Measurements from ENCODE around the gene MISP. TPM values are rescaled to one million over a fixed set of nuclear protein-coding genes. Genes with fewer than 3 reads are reported as not detected.
A peak's percentile ranks its signal among the peaks of the same experiment; 100 is the strongest.

MISP gene
- total and polyA plus RNA-seq, 2 experiments from 2014 or later, result 0.27 to 0.28 TPM

GRCh38 chr19:811506-812048 lies 60.7 kb downstream of the MISP start:
- H4K20me1 ChIP-seq (replicated peaks; ENCODE audit: insufficient read depth), result peaks cover 34% of the 10 kb centered on the region
- TF ChIP-seq EZH2 (IDR thresholded peaks at IDR 0.05; ENCODE audit: low read depth, unreplicated experiment) (no peak), POLR2AphosphoS5 (IDR thresholded peaks at IDR 0.05; ENCODE audit: low read depth) (0 out of 2 replicates have a peak, but pooled peaks have one; percentile 6)
- Mint-ChIP-seq H3K27me3 (ENCODE audit: insufficient read depth, low read depth, poor library complexity) (peaks cover 36% of the 10 kb centered on the region), H3K9me3 (peaks cover 2% of the 10 kb centered on the region; the same call in 2 of the 3 replicates), H3K4me3 (no peak overlapping the region), H3K4me1 (peaks cover 9% of the 10 kb centered on the region; the same call in 2 of the 3 replicates), H3K36me3 (ENCODE audit: low read depth) (peaks cover 69% of the 10 kb centered on the region), H3K27ac (no peak overlapping the region)
- ATAC-seq (peak; percentile 9), DNase-seq (ENCODE audit: low spot score) (peak; percentile 38)
- 0 out of 2 replicates have a peak, but pooled peaks cover 3% of the 10 kb centered on the region for H3K9me2 ChIP-seq (ENCODE audit: insufficient read depth)
- H3F3A ChIP-seq (replicated peaks; ENCODE audit: low read depth), result peaks cover 54% of the 10 kb centered on the region
- peak overlapping the region; percentile 22; the same call in 1 of the 2 replicates for H3K27ac ChIP-seq (ENCODE audit: low read depth)
- no peak overlapping the region for H2AFZ ChIP-seq
- H3K4me3 ChIP-seq, result no peak overlapping the region
- no peaks in the 10 kb centered on the region for H3K27me3 ChIP-seq (ENCODE audit: insufficient read depth)
- H3K4me1 ChIP-seq (ENCODE audit: insufficient read depth), result no peaks in the 10 kb centered on the region; the same call in 1 of the 2 replicates
- H3K79me2 ChIP-seq (replicated peaks; ENCODE audit: insufficient read depth), result peaks cover 18% of the 10 kb centered on the region
- H3K36me3 ChIP-seq (ENCODE audit: insufficient read depth), result peaks cover 41% of the 10 kb centered on the region
- H3K4me2 ChIP-seq, result no peak overlapping the region

DNA sequence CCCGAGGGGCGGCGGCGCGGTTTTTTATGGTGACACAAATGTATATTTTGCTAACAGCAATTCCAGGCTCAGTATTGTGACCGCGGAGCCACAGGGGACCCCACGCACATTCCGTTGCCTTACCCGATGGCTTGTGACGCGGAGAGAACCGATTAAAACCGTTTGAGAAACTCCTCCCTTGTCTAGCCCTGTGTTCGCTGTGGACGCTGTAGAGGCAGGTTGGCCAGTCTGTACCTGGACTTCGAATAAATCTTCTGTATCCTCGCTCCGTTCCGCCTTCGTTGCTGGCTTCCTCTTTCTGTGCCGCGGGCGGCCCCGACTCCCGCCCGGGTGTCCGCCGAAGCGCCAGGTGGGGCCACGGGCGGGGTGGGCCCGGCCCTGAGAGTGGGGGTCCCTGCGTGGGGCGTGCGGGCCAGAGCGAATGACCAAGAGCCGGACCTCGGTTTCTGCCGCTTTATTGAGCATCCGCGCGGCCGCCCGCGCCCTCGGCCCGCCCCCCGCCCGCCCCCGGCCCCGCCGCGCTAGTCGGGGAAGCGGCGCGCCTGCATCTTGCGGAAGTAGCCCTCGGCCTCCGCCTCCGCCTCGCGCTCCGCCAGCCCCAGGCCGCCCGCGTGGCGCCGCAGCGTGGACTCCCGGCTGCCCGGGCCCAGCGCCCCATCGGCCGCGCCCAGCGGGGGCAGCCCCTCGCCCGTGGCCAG lies 61.3 kb downstream of the MISP start:
- peaks cover 35% of the 10 kb centered on the region for H3K36me3 ChIP-seq (ENCODE audit: insufficient read depth)
- no peak overlapping the region for H3K27ac Mint-ChIP-seq
- H3K4me1 Mint-ChIP-seq, result peaks cover 8% of the 10 kb centered on the region; the same call in 2 of the 3 replicates
- H3K27me3 ChIP-seq (ENCODE audit: insufficient read depth), result no peaks in the 10 kb centered on the region
- H3K9me3 Mint-ChIP-seq, result peaks cover 2% of the 10 kb centered on the region; the same call in 2 of the 3 replicates
- H3K27ac ChIP-seq (ENCODE audit: low read depth), result peak overlapping the region; percentile 22; the same call in 1 of the 2 replicates
- peaks cover 14% of the 10 kb centered on the region for H3K79me2 ChIP-seq (replicated peaks; ENCODE audit: insufficient read depth)
- DNase-seq (ENCODE audit: low spot score) (peak; percentile 53), ATAC-seq (peak; percentile 2; the same call in 2 of the 3 replicates)
- TF ChIP-seq POLR2AphosphoS5 (IDR thresholded peaks at IDR 0.05; ENCODE audit: low read depth) (peak; percentile 27; the same call in 1 of the 2 replicates), ZNF114 (CRISPR knock-in tag; IDR thresholded peaks at IDR 0.05) (no peak), JUNB (IDR thresholded peaks at IDR 0.05; ENCODE audit: unreplicated experiment) (no peak)
- H3K9me2 ChIP-seq (ENCODE audit: insufficient read depth), result 0 out of 2 replicates have a peak, but pooled peaks cover 4% of the 10 kb centered on the region
- peaks cover 48% of the 10 kb centered on the region for H3F3A ChIP-seq (replicated peaks; ENCODE audit: low read depth)
- peaks cover 34% of the 10 kb centered on the region for H3K27me3 Mint-ChIP-seq (ENCODE audit: insufficient read depth, low read depth, poor library complexity)
- peaks cover 69% of the 10 kb centered on the region for H3K36me3 Mint-ChIP-seq (ENCODE audit: low read depth)
- no peak overlapping the region for H3K4me2 ChIP-seq
- peaks cover 28% of the 10 kb centered on the region for H4K20me1 ChIP-seq (replicated peaks; ENCODE audit: insufficient read depth)
- no peaks in the 10 kb centered on the region; the same call in 1 of the 2 replicates for H3K4me1 ChIP-seq (ENCODE audit: insufficient read depth)
- H3K4me3 Mint-ChIP-seq, result no peak overlapping the region
- no peak overlapping the region for H3K4me3 ChIP-seq
- no peak overlapping the region for H2AFZ ChIP-seq

- Mint-ChIP-seq H3K4me3 (no peak overlapping the region), H3K9me3 (peaks cover 2% of the 10 kb centered on the region; the same call in 2 of the 3 replicates), H3K27ac (no peak overlapping the region), H3K36me3 (ENCODE audit: low read depth) (peaks cover 64% of the 10 kb centered on the region), H3K27me3 (ENCODE audit: insufficient read depth, low read depth, poor library complexity) (peaks cover 28% of the 10 kb centered on the region), H3K4me1 (0 out of 3 replicates have a peak, but pooled peaks cover 2% of the 10 kb centered on the region)
- peaks cover 42% of the 10 kb centered on the region for H3F3A ChIP-seq (replicated peaks; ENCODE audit: low read depth)
- H3K36me3 ChIP-seq (ENCODE audit: insufficient read depth), result peaks cover 29% of the 10 kb centered on the region
- ATAC-seq (peak; percentile 6), DNase-seq (ENCODE audit: low spot score) (peak; percentile 36)
- peaks cover 22% of the 10 kb centered on the region for H4K20me1 ChIP-seq (replicated peaks; ENCODE audit: insufficient read depth)
- H3K27me3 ChIP-seq (ENCODE audit: insufficient read depth), result no peaks in the 10 kb centered on the region
- H3K27ac ChIP-seq (ENCODE audit: low read depth), result no peak overlapping the region
- H2AFZ ChIP-seq, result no peak overlapping the region
- no peak overlapping the region for H3K4me3 ChIP-seq
- peaks cover 11% of the 10 kb centered on the region for H3K79me2 ChIP-seq (replicated peaks; ENCODE audit: insufficient read depth)
- TF ChIP-seq JUNB (IDR thresholded peaks at IDR 0.05; ENCODE audit: unreplicated experiment) (no peak), ZNF114 (CRISPR knock-in tag; IDR thresholded peaks at IDR 0.05) (no peak), REST (IDR thresholded peaks at IDR 0.05; ENCODE audit: unreplicated experiment) (no peak)
- TF ChIP-seq, protein P1, sequence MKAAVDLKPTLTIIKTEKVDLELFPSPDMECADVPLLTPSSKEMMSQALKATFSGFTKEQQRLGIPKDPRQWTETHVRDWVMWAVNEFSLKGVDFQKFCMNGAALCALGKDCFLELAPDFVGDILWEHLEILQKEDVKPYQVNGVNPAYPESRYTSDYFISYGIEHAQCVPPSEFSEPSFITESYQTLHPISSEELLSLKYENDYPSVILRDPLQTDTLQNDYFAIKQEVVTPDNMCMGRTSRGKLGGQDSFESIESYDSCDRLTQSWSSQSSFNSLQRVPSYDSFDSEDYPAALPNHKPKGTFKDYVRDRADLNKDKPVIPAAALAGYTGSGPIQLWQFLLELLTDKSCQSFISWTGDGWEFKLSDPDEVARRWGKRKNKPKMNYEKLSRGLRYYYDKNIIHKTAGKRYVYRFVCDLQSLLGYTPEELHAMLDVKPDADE (IDR thresholded peaks at IDR 0.05), result no peak
- no peaks in the 10 kb centered on the region; the same call in 1 of the 2 replicates for H3K4me1 ChIP-seq (ENCODE audit: insufficient read depth)
- H3K9me2 ChIP-seq (ENCODE audit: insufficient read depth), result 0 out of 2 replicates have a peak, but pooled peaks cover 4% of the 10 kb centered on the region
- no peak overlapping the region for H3K4me2 ChIP-seq
Observed at GRCh38 chr19:812747-813218, 61.9 kb downstream of the MISP start.
